Endothelial cell of umbilical vein (primary cell): ENCODE data around the gene SSNA1.

Source experiments
- EZH2 ChIP-seq: IDR thresholded peaks from 2 replicates; pipeline ENCODE4 v1.6.1; 2012; ENCODE audit warnings: borderline replicate concordance, low read depth, mild to moderate bottlenecking, moderate library complexity, low read length, inconsistent platforms; ENCODE audit not compliant: severe bottlenecking
- GATA2 ChIP-seq: IDR thresholded peaks from 2 replicates; pipeline ENCODE4 v1.7.0; 2011; ENCODE audit warnings: low read depth, mild to moderate bottlenecking, moderate library complexity, mixed read lengths, low read length; ENCODE audit not compliant: insufficient read length, insufficient read depth
- POLR2A ChIP-seq: IDR thresholded peaks from 2 replicates; pipeline ENCODE4 v1.6.1; 2012; ENCODE audit warnings: low read depth, mild to moderate bottlenecking, control low read depth, low read length
- POLR2AphosphoS5 ChIP-seq: IDR thresholded peaks from 2 replicates; pipeline ENCODE4 v1.6.1; 2012; ENCODE audit warnings: low read depth, mild to moderate bottlenecking, control low read depth, low read length, moderate library complexity; ENCODE audit not compliant: insufficient read depth
- TF ChIP-seq, protein P1 (sequence below): IDR thresholded peaks from 2 replicates; pipeline ENCODE4 v1.6.1; 2011; ENCODE audit not compliant: insufficient read depth, insufficient read length
- TF ChIP-seq, protein P2 (sequence below), 2 donors: IDR thresholded peaks; 1 replicate in 1 of 2; 2 replicates in 1 of 2; pipeline ENCODE4 v1.5.1; 2011; ENCODE audit warnings: low read length in 2 of 2, mild to moderate bottlenecking in 2 of 2, moderate library complexity in 2 of 2, control low read depth in 1 of 2, inconsistent platforms in 1 of 2, low read depth in 1 of 2; ENCODE audit not compliant: insufficient read depth in 1 of 2; ENCODE audit errors: extremely low read depth in 1 of 2

DNA sequence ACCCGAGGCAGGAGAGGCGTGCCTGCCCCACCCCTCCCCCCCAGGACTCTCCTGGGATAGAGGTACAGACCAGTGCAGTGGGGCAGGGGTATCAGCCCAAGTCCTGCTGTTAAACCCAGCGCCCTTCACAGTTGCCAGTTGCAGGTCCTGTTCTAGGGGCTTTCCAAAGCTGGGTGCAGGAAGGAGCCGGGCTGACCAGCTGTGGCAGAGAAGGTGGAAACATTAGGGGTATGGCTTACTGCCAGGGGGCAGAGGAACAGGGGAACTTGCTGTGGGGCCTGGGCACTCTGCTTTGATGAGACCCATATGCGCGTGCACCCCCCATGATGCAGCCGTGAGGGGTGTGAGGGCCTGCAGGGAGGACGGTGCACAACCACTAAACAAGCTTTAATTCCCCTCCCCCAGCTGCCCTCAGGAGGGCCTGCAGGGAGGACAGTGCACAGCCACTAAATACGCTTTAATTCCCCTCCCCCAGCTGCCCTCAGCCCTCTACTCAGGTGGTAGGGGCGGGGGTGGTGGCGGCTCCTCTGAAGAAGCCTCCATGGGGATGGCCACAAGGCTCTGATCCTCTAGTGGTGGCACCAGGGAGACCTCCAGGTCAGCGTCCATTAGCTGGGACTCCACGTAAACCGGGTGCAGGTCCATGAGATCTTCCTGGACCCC is 17.9 kb upstream of the SSNA1 start:
- TF ChIP-seq POLR2A = no peak
- TF ChIP-seq EZH2 = no peak
- TF ChIP-seq, protein P1, sequence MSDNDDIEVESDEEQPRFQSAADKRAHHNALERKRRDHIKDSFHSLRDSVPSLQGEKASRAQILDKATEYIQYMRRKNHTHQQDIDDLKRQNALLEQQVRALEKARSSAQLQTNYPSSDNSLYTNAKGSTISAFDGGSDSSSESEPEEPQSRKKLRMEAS = no peak
- TF ChIP-seq POLR2AphosphoS5 = no peak
- TF ChIP-seq, protein P2, sequence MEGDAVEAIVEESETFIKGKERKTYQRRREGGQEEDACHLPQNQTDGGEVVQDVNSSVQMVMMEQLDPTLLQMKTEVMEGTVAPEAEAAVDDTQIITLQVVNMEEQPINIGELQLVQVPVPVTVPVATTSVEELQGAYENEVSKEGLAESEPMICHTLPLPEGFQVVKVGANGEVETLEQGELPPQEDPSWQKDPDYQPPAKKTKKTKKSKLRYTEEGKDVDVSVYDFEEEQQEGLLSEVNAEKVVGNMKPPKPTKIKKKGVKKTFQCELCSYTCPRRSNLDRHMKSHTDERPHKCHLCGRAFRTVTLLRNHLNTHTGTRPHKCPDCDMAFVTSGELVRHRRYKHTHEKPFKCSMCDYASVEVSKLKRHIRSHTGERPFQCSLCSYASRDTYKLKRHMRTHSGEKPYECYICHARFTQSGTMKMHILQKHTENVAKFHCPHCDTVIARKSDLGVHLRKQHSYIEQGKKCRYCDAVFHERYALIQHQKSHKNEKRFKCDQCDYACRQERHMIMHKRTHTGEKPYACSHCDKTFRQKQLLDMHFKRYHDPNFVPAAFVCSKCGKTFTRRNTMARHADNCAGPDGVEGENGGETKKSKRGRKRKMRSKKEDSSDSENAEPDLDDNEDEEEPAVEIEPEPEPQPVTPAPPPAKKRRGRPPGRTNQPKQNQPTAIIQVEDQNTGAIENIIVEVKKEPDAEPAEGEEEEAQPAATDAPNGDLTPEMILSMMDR (IDR thresholded peaks at IDR 0.05; ENCODE audit: extremely low read depth in 1 of 2, insufficient read depth in 1 of 2, low read depth in 1 of 2, low read length in 2 of 2) = no peak
- no peak for TF ChIP-seq GATA2
